ENCODE data around the gene POLR3F.

GRCh38 chr20:18488301-18488700, 21.1 kb downstream of the POLR3F start:
- TF ChIP-seq CTCF (IDR thresholded peaks at IDR 0.05; ENCODE audit: poor library complexity, severe bottlenecking) (no peak), TAF1 (IDR thresholded peaks at IDR 0.05; ENCODE audit: low read depth) (no peak)

All from neural cell (in vitro differentiated cells).